HCT116 (cell line): ENCODE data around the gene THRB. TPM values are rescaled to one million over a fixed set of nuclear protein-coding genes. Genes with fewer than 3 reads are reported as not detected.
A peak's percentile ranks its signal among the peaks of the same experiment; 100 is the strongest.
"Not testable (repeated sequence)": the region's sequence is repeated elsewhere in the genome, so short reads cannot be mapped to it uniquely, and the experiment has no call there.

ENCODE experiments used
- ATAC-seq: fragments of 200-7000 bp; cut with Tn5 transposase; 2 replicates; pipeline ENCODE4 v1.9.1; 2020; ENCODE audit warnings: mild to moderate bottlenecking, moderate library complexity
- BruUV-seq: library from RNA; stranded (reverse); fragments of 400-500 nt; replicated peaks from 2 replicates; lab custom pipeline; 2021; lab: Mats Ljungman, UMichigan
- CTCF ChIA-PET: fragments of 300-600 bp; sonication (Branson Sonifier 250); formaldehyde crosslinking; loops from one replicate; lab custom pipeline; 2021; ENCODE audit warnings: antibody characterized with exemption; lab: Charles Lee
- POLR2A ChIA-PET: fragments of 300-600, 350-600 bp; sonication (Branson Sonifier 250); formaldehyde crosslinking; loops from one replicate; lab custom pipeline; 2021; ENCODE audit warnings: antibody characterized with exemption; lab: Charles Lee
- RAD21 ChIA-PET, 2 experiments: fragments of 300-600 bp; sonication (Branson Sonifier 250); formaldehyde crosslinking; loops; one replicate each; lab custom pipeline; 2023; ENCODE audit warnings: low total read pairs in 2 of 2; ENCODE audit not compliant: uncharacterized antibody in 2 of 2, unreplicated experiment in 2 of 2, low non-redundant PET in 1 of 2; lab: Charles Lee
- DNase-seq: peaks from one replicate; pipeline ENCODE4 v3.0.0-alpha.2; 2010; ENCODE audit warnings: low read depth, low spot score
- H2AFZ ChIP-seq: fragments of 200-600 bp; shearing (Covaris generic), sonication (generic); 2 replicates; pipeline ENCODE4 v1.6.1; 2017; ENCODE audit warnings: low read depth, mixed run types, mixed read lengths, antibody characterized with exemption, low read length; ENCODE audit not compliant: poor library complexity, severe bottlenecking
- H3K27ac ChIP-seq: 2 replicates; pipeline ENCODE4 v1.5.1; 2012; ENCODE audit warnings: low read depth, low read length
- H3K27me3 ChIP-seq: fragments of 200-600 bp; sonication (generic); 2 replicates; pipeline ENCODE4 v1.6.1; 2016; ENCODE audit warnings: mixed run types, low read length, mixed read lengths; ENCODE audit not compliant: insufficient read depth
- H3K36me3 ChIP-seq, 2 experiments: fragments of 200-500 bp in 1 of 2; fragments of 200-600 bp in 1 of 2; sonication (Bioruptor generic) in 1 of 2; sonication (generic) in 1 of 2; 2 replicates each; pipeline versions ENCODE4 v1.5.1 to v1.6.1; 2014 to 2016; ENCODE audit warnings: low read length in 2 of 2, inconsistent platforms in 1 of 2, mixed read lengths in 1 of 2, mixed run types in 1 of 2; ENCODE audit not compliant: insufficient read depth in 2 of 2, control insufficient read depth in 1 of 2
- H3K4me1 ChIP-seq, 2 experiments: fragments of 200-600 bp in 1 of 2; sonication (generic) in 1 of 2; 2 replicates each; pipeline versions ENCODE4 v1.5.1 to v1.6.1; 2012 to 2017; ENCODE audit warnings: low read length in 2 of 2, inconsistent platforms in 1 of 2, mild to moderate bottlenecking in 1 of 2, mixed read lengths in 1 of 2, mixed run types in 1 of 2, moderate library complexity in 1 of 2; ENCODE audit not compliant: insufficient read depth in 2 of 2, control insufficient read depth in 1 of 2
- H3K4me2 ChIP-seq: fragments of 200-600 bp; sonication (generic); 2 replicates; pipeline ENCODE4 v1.6.1; 2017; ENCODE audit warnings: mixed run types, low read length, mixed read lengths
- H3K4me3 ChIP-seq, 2 experiments: fragments of 200-600 bp in 1 of 2; sonication (generic) in 1 of 2; replicated peaks in 1 of 2; 2 replicates each; pipeline ENCODE4 v1.5.1; 2011 to 2016; ENCODE audit warnings: low read length in 2 of 2, control low read depth in 1 of 2, low read depth in 1 of 2, mild to moderate bottlenecking in 1 of 2, mixed read lengths in 1 of 2, mixed run types in 1 of 2
- H3K79me2 ChIP-seq: fragments of 200-600 bp; sonication (generic); 2 replicates; pipeline ENCODE4 v1.6.1; 2017; ENCODE audit warnings: mild to moderate bottlenecking, mixed run types, low read length, moderate library complexity, mixed read lengths; ENCODE audit not compliant: insufficient read depth
- H3K9ac ChIP-seq: fragments of 200-600 bp; sonication (generic); 2 replicates; pipeline ENCODE4 v1.6.1; 2016; ENCODE audit warnings: low read length, mixed read lengths
- H3K9me2 ChIP-seq: fragments of 200-600 bp; sonication (generic), shearing (Covaris generic); 2 replicates; pipeline ENCODE4 v1.6.1; 2017; ENCODE audit warnings: mixed run types, mild to moderate bottlenecking, moderate library complexity; ENCODE audit not compliant: insufficient read depth
- H3K9me3 ChIP-seq, 2 experiments: fragments of 200-500 bp in 1 of 2; fragments of 200-600 bp in 1 of 2; sonication (Bioruptor generic) in 1 of 2; sonication (generic) in 1 of 2; 2 replicates each; pipeline ENCODE4 v1.6.1; 2014 to 2017; ENCODE audit warnings: low read length in 2 of 2, mixed read lengths in 2 of 2, inconsistent platforms in 1 of 2, low read depth in 1 of 2, mild to moderate bottlenecking in 1 of 2, mixed run types in 1 of 2, moderate library complexity in 1 of 2; ENCODE audit not compliant: control insufficient read depth in 1 of 2, insufficient read depth in 1 of 2
- H4K20me1 ChIP-seq: fragments of 200-600 bp; sonication (generic), shearing (Covaris generic); 2 replicates; pipeline ENCODE4 v1.6.1; 2017; ENCODE audit warnings: mixed run types, mild to moderate bottlenecking, moderate library complexity; ENCODE audit not compliant: insufficient read depth
- CTCF ChIP-seq, 3 experiments: fragments of 200-600 bp in 1 of 3; sonication (generic) in 1 of 3; IDR thresholded peaks in 2 of 3; conservative IDR thresholded peaks in 1 of 3; 2 replicates each; pipeline ENCODE4 v1.5.1; 2012 to 2017; ENCODE audit warnings: low read depth in 2 of 3, low read length in 2 of 3, antibody characterized with exemption in 1 of 3, borderline replicate concordance in 1 of 3, control low read depth in 1 of 3, mild to moderate bottlenecking in 1 of 3, mixed read lengths in 1 of 3, mixed run types in 1 of 3, moderate library complexity in 1 of 3; ENCODE audit not compliant: insufficient read depth in 1 of 3
- JUND ChIP-seq: IDR thresholded peaks from 2 replicates; pipeline ENCODE4 v1.6.1; 2012
- TCF7L2 ChIP-seq: IDR thresholded peaks from 2 replicates; pipeline ENCODE4 v1.7.0; 2011; ENCODE audit warnings: borderline replicate concordance, inconsistent platforms; ENCODE audit not compliant: insufficient read depth, insufficient read length; ENCODE audit errors: extremely low read depth
- intact Hi-C: fragments of 100-400 bp; cut with micrococcal nuclease; formaldehyde crosslinking; loops from 2 replicates; pipeline ENCODE4 v1.10.0; 2022
- total RNA-seq: library from RNA; stranded (reverse); gene quantifications from one replicate; pipeline ENCODE4 v1.2.1, GENCODE V29; 2021; ENCODE audit not compliant: unreplicated experiment

Gene THRB
- total RNA-seq, 1 experiment from 2014 or later = 2.5 TPM

GRCh38 chr3:24398712-24399111 is 95.9 kb downstream of the THRB start:
- H3K9ac ChIP-seq, intact Hi-C loops, POLR2A ChIA-PET, H2AFZ ChIP-seq, H3K36me3 ChIP-seq, DNase-seq, H3K4me2 ChIP-seq, H3K79me2 ChIP-seq, RAD21 ChIA-PET, H3K27ac ChIP-seq, H3K27me3 ChIP-seq, BruUV-seq, ATAC-seq, H3K4me1 ChIP-seq, CTCF ChIA-PET, H4K20me1 ChIP-seq, H3K9me3 ChIP-seq, H3K9me2 ChIP-seq, H3K4me3 ChIP-seq: not testable (repeated sequence)

- CTCF ChIA-PET = no interaction called here
- Histone ChIP-seq H3K27ac (no peak overlapping the region), H3K4me2 (no peak overlapping the region), H3K9ac (no peak overlapping the region), H3K4me3 (no peak overlapping the region), H3K9me2 (no peaks in the 10 kb centered on the region), H2AFZ (no peak overlapping the region), H3K4me1 (no peaks in the 10 kb centered on the region), H4K20me1 (no peaks in the 10 kb centered on the region), H3K27me3 (no peaks in the 10 kb centered on the region), H3K79me2 (no peaks in the 10 kb centered on the region), H3K36me3 (no peaks in the 10 kb centered on the region), H3K9me3 (no peaks in the 10 kb centered on the region)
- intact Hi-C loops = no loop called here
- POLR2A ChIA-PET = no interaction called here
- peak; percentile 46; the same call in 1 of the 2 replicates for ATAC-seq
- TF ChIP-seq TCF7L2 = no peak
- no peak for TF ChIP-seq JUND
- no peak for TF ChIP-seq CTCF (IDR thresholded peaks at IDR 0.05 in 2 of 3, conservative IDR thresholded peaks at IDR 0.05 in 1 of 3; ENCODE audit: borderline replicate concordance in 1 of 3, insufficient read depth in 1 of 3, low read depth in 2 of 3, low read length in 2 of 3)
- BruUV-seq = no TSS peak
- DNase-seq = no peak
- RAD21 ChIA-PET = no interaction called here
Measured at GRCh38 chr3:24396338-24396737, 98.3 kb downstream of the THRB start.
